Right atrium auricular region (tissue), 2 donors: ENCODE results near the gene LRMDA. TPM values are rescaled to one million over a fixed set of nuclear protein-coding genes. Genes with fewer than 3 reads are reported as not detected.

Source experiments
- DNase-seq: peaks from one replicate; pipeline ENCODE4 v3.0.0-alpha.2; 2019; ENCODE audit warnings: low spot score
- H3K27ac ChIP-seq, 2 donors: fragments of 200-600 bp; sonication (generic); 1 replicate in 1 of 2; 2 replicates in 1 of 2; pipeline ENCODE4 v1.5.1; 2016 to 2019
- H3K27me3 ChIP-seq, 2 donors: fragments of 200-600 bp; sonication (generic); one replicate each; pipeline versions ENCODE4 v1.5.1 to v1.6.0; 2017 to 2019
- H3K36me3 ChIP-seq: fragments of 200-600 bp; sonication (generic); one replicate; pipeline ENCODE4 v1.5.1; 2016
- H3K4me1 ChIP-seq, 2 donors: fragments of 200-600 bp; sonication (generic); one replicate each; pipeline versions ENCODE4 v1.5.1 to v1.6.0; 2017 to 2019
- H3K4me3 ChIP-seq, 2 donors: fragments of 200-600 bp; sonication (generic); 1 replicate in 1 of 2; 2 replicates in 1 of 2; pipeline ENCODE4 v1.5.1; 2017 to 2019; ENCODE audit warnings: mild to moderate bottlenecking in 1 of 2, moderate library complexity in 1 of 2
- H3K9me3 ChIP-seq, 2 donors: fragments of 200-600 bp; sonication (generic); one replicate each; pipeline ENCODE4 v1.5.1; 2019
- total RNA-seq, 2 donors: library from RNA; depleted of rRNA; stranded (reverse); fragments of >200 nt; gene quantifications; one replicate each; pipeline ENCODE4 v1.1.0, GENCODE V29; 2016
- TF ChIP-seq, protein P1 (sequence below), 2 donors: fragments of 200-600 bp; sonication (generic); IDR thresholded peaks; one replicate each; pipeline ENCODE4 v1.5.1; 2019; ENCODE audit warnings: antibody characterized with exemption in 2 of 2

LRMDA gene
- total RNA-seq, 2 donors from 2014 or later: 6.1 to 19.1 TPM

DNA sequence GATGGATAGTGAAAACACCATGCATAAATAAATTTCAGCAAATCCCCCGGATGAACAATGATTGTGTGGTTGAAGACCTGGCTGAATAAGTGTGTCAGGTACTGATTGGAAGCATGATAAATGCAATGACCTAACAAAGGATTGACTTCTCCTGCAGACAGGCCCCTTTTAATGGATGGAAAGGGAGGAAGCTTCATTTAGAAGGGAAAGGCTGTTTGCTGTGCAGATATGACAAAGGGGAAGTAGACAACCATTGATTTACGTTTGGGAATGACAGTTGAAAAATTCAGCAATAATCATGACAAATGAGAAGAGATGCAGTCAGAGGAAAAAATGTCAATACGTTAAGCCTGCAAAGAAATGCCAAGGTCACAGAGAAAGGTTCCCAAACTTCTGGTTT, 503.8 kb downstream of the LRMDA start:
- TF ChIP-seq, protein P1, sequence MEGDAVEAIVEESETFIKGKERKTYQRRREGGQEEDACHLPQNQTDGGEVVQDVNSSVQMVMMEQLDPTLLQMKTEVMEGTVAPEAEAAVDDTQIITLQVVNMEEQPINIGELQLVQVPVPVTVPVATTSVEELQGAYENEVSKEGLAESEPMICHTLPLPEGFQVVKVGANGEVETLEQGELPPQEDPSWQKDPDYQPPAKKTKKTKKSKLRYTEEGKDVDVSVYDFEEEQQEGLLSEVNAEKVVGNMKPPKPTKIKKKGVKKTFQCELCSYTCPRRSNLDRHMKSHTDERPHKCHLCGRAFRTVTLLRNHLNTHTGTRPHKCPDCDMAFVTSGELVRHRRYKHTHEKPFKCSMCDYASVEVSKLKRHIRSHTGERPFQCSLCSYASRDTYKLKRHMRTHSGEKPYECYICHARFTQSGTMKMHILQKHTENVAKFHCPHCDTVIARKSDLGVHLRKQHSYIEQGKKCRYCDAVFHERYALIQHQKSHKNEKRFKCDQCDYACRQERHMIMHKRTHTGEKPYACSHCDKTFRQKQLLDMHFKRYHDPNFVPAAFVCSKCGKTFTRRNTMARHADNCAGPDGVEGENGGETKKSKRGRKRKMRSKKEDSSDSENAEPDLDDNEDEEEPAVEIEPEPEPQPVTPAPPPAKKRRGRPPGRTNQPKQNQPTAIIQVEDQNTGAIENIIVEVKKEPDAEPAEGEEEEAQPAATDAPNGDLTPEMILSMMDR (IDR thresholded peaks at IDR 0.05): no peak
- no peak overlapping the region for H3K27ac ChIP-seq
- H3K27me3 ChIP-seq: no peaks in the 10 kb centered on the region
- peaks cover 0 to 7% of the 10 kb centered on the region in 2 donors for H3K4me1 ChIP-seq
- no peak overlapping the region for H3K4me3 ChIP-seq
- DNase-seq: no peak
- no peaks in the 10 kb centered on the region for H3K9me3 ChIP-seq
- H3K36me3 ChIP-seq: no peaks in the 10 kb centered on the region

DNA sequence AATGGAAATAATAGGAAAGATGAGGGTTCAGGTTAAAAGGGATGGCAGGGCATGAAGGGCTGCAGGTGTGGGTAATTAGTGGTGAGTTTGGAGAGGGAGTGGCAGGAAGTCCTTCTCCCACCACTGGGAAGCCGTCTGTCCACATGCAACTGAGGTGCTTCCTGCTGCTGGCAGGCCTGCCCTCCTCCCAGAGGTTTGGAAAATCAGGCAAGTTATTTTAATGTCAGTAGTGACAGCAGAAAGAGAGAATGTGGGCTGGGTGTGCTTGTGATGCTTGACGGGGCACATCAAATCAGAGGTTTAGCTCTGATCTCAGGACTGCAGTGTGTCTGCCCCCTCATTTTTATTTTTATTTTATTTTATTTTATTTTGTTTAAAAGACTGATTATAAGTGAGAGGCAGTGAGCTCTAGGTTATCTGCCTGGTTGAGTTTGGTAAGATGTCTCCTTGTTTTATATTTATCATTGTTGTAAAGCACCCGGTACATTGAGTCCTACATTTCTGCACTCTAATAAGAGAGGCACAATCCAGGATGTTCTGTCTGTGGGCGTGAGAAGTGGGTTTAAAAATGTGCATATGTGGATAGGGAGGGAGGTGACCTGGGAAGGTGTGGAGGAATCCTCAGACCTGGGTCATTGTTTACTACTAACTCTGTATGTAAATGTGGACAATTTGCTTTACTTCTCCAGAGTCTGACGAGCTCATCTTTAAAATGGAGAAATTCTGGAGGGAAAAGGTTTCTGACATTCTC, 504.4 kb downstream of the LRMDA start:
- peaks cover 0 to 7% of the 10 kb centered on the region in 2 donors for H3K4me1 ChIP-seq
- no peaks in the 10 kb centered on the region for H3K36me3 ChIP-seq
- DNase-seq: no peak
- no peak overlapping the region for H3K4me3 ChIP-seq
- TF ChIP-seq, protein P1 (IDR thresholded peaks at IDR 0.05): no peak
- no peaks in the 10 kb centered on the region for H3K9me3 ChIP-seq
- no peaks in the 10 kb centered on the region for H3K27me3 ChIP-seq
- no peak overlapping the region for H3K27ac ChIP-seq

DNA sequence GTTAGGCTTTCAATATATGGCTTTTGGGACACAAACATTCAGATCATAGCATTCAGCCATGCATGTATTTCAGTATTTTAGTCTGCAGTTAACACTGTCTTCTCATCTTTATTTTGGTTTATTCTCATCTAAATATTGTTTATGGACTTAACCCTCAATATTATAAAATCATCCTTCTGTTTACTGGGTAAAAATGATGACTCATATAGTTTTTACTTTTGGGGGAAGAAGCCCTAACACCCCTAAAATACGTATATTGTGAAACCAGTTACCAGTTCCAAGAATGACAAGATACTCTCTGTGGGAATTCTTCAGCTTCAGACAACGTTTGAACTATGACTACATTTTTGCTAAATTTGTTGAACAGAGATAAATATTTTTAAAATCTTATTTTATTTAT, 505.4 kb downstream of the LRMDA start:
- TF ChIP-seq, protein P1 (IDR thresholded peaks at IDR 0.05): no peak
- H3K27me3 ChIP-seq: no peaks in the 10 kb centered on the region
- no peak overlapping the region for H3K27ac ChIP-seq
- DNase-seq: no peak
- peaks cover 0 to 7% of the 10 kb centered on the region in 2 donors for H3K4me1 ChIP-seq
- no peaks in the 10 kb centered on the region for H3K9me3 ChIP-seq
- H3K4me3 ChIP-seq: no peak overlapping the region
- H3K36me3 ChIP-seq: no peaks in the 10 kb centered on the region

DNA sequence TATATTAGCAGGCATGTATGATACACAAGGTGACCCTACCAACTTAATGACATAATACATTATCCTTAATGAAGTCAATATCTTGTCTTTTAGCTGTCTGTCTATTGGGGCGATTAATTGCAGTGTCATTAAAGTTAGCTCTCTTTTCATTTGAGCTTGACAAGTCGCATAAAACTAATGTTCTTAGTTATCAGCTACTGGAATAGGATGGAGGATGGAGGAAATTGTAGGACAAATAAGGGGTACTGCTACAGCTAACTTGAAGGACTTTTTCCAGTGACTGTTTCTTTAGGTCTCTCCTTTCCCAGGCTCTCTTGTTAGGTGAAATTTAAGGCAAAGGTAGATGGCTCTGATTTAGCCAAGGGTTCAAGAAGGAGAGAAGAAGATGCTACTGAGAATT, 506.4 kb downstream of the LRMDA start:
- TF ChIP-seq, protein P1 (IDR thresholded peaks at IDR 0.05): no peak
- Histone ChIP-seq H3K4me3 (no peak overlapping the region), H3K4me1 (peaks cover 0 to 7% of the 10 kb centered on the region in 2 donors), H3K36me3 (no peaks in the 10 kb centered on the region), H3K27me3 (no peaks in the 10 kb centered on the region), H3K9me3 (no peaks in the 10 kb centered on the region), H3K27ac (no peak overlapping the region)
- no peak for DNase-seq

DNA sequence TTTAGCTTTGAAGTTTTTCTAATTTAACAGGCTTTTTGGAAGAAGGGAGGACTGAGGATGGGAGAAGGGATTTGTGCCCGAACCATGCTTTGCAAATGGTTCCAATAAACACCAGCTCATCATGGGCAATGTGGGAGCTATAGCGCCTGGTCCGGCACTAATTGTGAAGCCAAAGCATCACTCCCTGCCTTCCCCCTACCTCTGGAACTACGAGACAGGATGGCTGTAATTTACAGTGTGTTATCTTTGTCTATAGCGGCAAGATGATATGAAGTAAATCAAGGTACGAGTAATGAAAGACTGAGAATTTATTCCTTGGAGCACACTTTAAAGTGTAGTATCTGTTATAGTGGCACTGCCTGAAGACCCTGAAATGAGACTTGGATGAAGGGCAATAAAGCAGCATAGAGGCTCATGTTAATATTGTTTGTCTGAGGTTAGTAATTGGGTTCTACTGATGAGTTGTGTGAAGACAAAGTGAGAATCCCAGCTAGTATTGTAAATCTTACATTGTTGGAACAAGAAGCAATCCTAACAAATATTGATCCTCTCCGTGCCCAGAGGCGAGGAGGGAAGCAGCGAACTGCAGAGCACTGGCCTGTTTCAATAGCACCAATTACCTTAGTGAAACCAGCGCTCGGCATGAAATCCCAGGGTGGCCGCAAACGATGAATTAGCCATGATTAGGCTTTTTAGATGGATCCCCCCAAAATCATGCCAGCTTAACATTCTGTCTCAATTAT, 507.1 kb downstream of the LRMDA start:
- Histone ChIP-seq H3K27me3 (no peaks in the 10 kb centered on the region), H3K9me3 (no peaks in the 10 kb centered on the region), H3K36me3 (no peaks in the 10 kb centered on the region), H3K4me3 (no peak overlapping the region), H3K4me1 (peaks cover 0 to 7% of the 10 kb centered on the region in 2 donors), H3K27ac (no peak overlapping the region)
- DNase-seq: no peak
- TF ChIP-seq, protein P1 (IDR thresholded peaks at IDR 0.05): no peak
